Heart left ventricle (tissue), 16 donors: ENCODE results near the gene PSMD14. TPM values are rescaled to one million over a fixed set of nuclear protein-coding genes. Genes with fewer than 3 reads are reported as not detected.

ENCODE experiments used
- ATAC-seq, 4 donors: fragments of 200-7000 bp; cut with Tn5 transposase; one replicate each; pipeline ENCODE4 v1.9.1; 2020 to 2022; ENCODE audit warnings: moderate library complexity in 4 of 4, mild to moderate bottlenecking in 3 of 4, moderate number of reproducible peaks in 1 of 4
- DNase-seq, 5 donors: peaks; one replicate each; pipeline ENCODE4 v3.0.0-alpha.2; 2020
- H3K27ac ChIP-seq, 12 donors: fragments of 200-600 bp; sonication (generic) in 4 of 12; one replicate each; pipeline versions ENCODE4 v1.5.0 to v1.8.0; 2016 to 2022; ENCODE audit warnings: mild to moderate bottlenecking in 2 of 12
- H3K27me3 ChIP-seq, 9 donors: fragments of 200-600 bp; sonication (generic) in 2 of 9; one replicate each; pipeline versions ENCODE4 v1.5.1 to v1.8.0; 2016 to 2022; ENCODE audit warnings: mild to moderate bottlenecking in 3 of 9
- H3K36me3 ChIP-seq, 9 donors: fragments of 200-600 bp; sonication (generic) in 2 of 9; one replicate each; pipeline versions ENCODE4 v1.5.0 to v1.8.0; 2018 to 2022; ENCODE audit warnings: mild to moderate bottlenecking in 2 of 9
- H3K4me1 ChIP-seq, 12 donors: fragments of 200-600 bp; sonication (generic) in 4 of 12; one replicate each; pipeline versions ENCODE4 v1.5.0 to v1.8.0; 2016 to 2022; ENCODE audit warnings: mild to moderate bottlenecking in 3 of 12
- H3K4me3 ChIP-seq, 12 donors: fragments of 200-600 bp; sonication (generic) in 4 of 12; one replicate each; pipeline versions ENCODE4 v1.5.0 to v1.8.0; 2017 to 2022; ENCODE audit warnings: mild to moderate bottlenecking in 9 of 12, moderate library complexity in 4 of 12
- H3K9me3 ChIP-seq, 12 donors: fragments of 200-600 bp; sonication (generic) in 4 of 12; one replicate each; pipeline versions ENCODE4 v1.5.0 to v1.8.0; 2016 to 2022; ENCODE audit warnings: mild to moderate bottlenecking in 1 of 12
- CTCF ChIP-seq, 12 donors: fragments of 200-600 bp; sonication (generic) in 4 of 12; IDR thresholded peaks; one replicate each; pipeline versions ENCODE4 v1.5.0 to v1.8.0; 2018 to 2022; ENCODE audit warnings: antibody characterized with exemption in 12 of 12, mild to moderate bottlenecking in 5 of 12
- POLR2A ChIP-seq, 2 donors: fragments of 450-650 bp; IDR thresholded peaks; one replicate each; pipeline ENCODE4 v1.6.1; 2017; ENCODE audit warnings: antibody characterized with exemption in 2 of 2, mild to moderate bottlenecking in 2 of 2, moderate library complexity in 2 of 2
- WGBS, 4 donors: extraction: QIAGEN DNeasy Blood & Tissue Kit in 2 of 4; methylation state at CpG; one replicate each; pipeline versions ENCODE4 v1.1.5 to v1.1.7; 2013 to 2018; 5-methylcytosine and 5-hydroxymethylcytosine counted together
- intact Hi-C, 10 donors: fragments of 100-400 bp; cut with DNase I; formaldehyde crosslinking; loops; one replicate each; pipeline versions ENCODE4 v1.11.1 to v1.14.2; 2022
- polyA plus RNA-seq, 2 donors: library from polyadenylated mRNA; stranded (reverse); fragments of 200-250 nt; gene quantifications; one replicate each; pipeline ENCODE4 v1.2.3, GENCODE V29; 2013
- total RNA-seq, 9 donors: library from RNA; depleted of rRNA in 2 of 9; stranded (reverse); fragments of >200 nt in 2 of 9; fragmentation: NEBNext Ultra II Directional in 3 of 9; extraction: Animal tissue kit (Norgen Biotek cat#: 25700) in 3 of 9; gene quantifications; one replicate each; pipeline versions ENCODE4 v1.1.0 to v1.2.4, GENCODE V29; 2016 to 2023
- donor health status: ischemic (EF 13 %, LVEDD 7.1; RV severe dilation, severe dysfunction).
- donor health status: healthy with polysubstance abuse.
- donor health status: DM: no; HTN: yes; CAD: no.
- donor health status: DM: no; HTN: no; CAD: no.
- donor health status: ischemic (EF 25% LVEDD 6.9; RV normal size, moderate dysfunction).
- donor health status: ischemic (EF 25% LVEDD 5.7; RV mildly dilated, moderate dysfunction).
- donor health status: healthy.
- donor health status: DM: yes; HTN: yes; CAD: no.
- donor health status: ischemic (EF 35%, LVEDD 5.7; RV mildly dilated, moderate dysfunction).
- donor health status: nonischemic (EF 11% LVEDD 7.7; RV severe dilation, severe dysfunction).
- donor health status: DM: yes; HTN: yes; CAD: no.
- donor health status: PGD.
- donor health status: ischemic (EF 29% LVEDD 5.4; RV normal size, mild dysfunction).
- donor health status: nonischemic (EF 23%, LVEDD 6.1; RV moderate dilation, normal function).

The PSMD14 gene
- total and polyA plus RNA-seq, 11 donors = 22.9 to 87.7 (median 46.1) TPM

- ATAC-seq (no peak), DNase-seq (no peak)
- WGBS, 4 donors = 86 to 94% (median 91%) methylated on average over 2 of the region's 2 CpGs
- Histone ChIP-seq H3K27ac (no peak overlapping the region), H3K27me3 (no peaks in the 10 kb centered on the region), H3K36me3 (peaks cover 0 to 37% (median 22%) of the 10 kb centered on the region in 9 donors), H3K4me1 (no peaks in the 10 kb centered on the region), H3K9me3 (no peaks in the 10 kb centered on the region), H3K4me3 (no peak overlapping the region)
- intact Hi-C loops = no loop called here
- TF ChIP-seq POLR2A (IDR thresholded peaks at IDR 0.05) = no peak
- TF ChIP-seq CTCF (IDR thresholded peaks at IDR 0.05) = no peak
These were observed 80.0 kb downstream of the PSMD14 start for GRCh38 chr2:161388146-161388779.

- WGBS, 4 donors = 94 to 97% (median 95%) methylated on average over 4 of the region's 4 CpGs
- no peak overlapping the region for H3K4me3 ChIP-seq
- no peaks in the 10 kb centered on the region for H3K9me3 ChIP-seq
- H3K27me3 ChIP-seq = no peaks in the 10 kb centered on the region
- intact Hi-C loops = no loop called here
- no peak overlapping the region for H3K27ac ChIP-seq
- H3K36me3 ChIP-seq = peaks cover 0 to 48% (median 31%) of the 10 kb centered on the region in 9 donors
- TF ChIP-seq POLR2A (IDR thresholded peaks at IDR 0.05) (no peak), CTCF (IDR thresholded peaks at IDR 0.05) (no peak)
- no peak for DNase-seq
- ATAC-seq = no peak
- no peaks in the 10 kb centered on the region for H3K4me1 ChIP-seq
These were observed 83.7 kb downstream of the PSMD14 start for GRCh38 chr2:161391737-161392506.

- Histone ChIP-seq H3K4me1 (no peaks in the 10 kb centered on the region), H3K27me3 (no peaks in the 10 kb centered on the region), H3K9me3 (no peaks in the 10 kb centered on the region), H3K4me3 (no peak overlapping the region), H3K27ac (no peak overlapping the region), H3K36me3 (peaks cover 0 to 60% (median 42%) of the 10 kb centered on the region in 9 donors)
- ATAC-seq (no peak), DNase-seq (no peak)
- TF ChIP-seq POLR2A (IDR thresholded peaks at IDR 0.05) (no peak), CTCF (IDR thresholded peaks at IDR 0.05) (no peak)
- 96 to 99% (median 99%) methylated on average over 2 of the region's 2 CpGs for WGBS, 4 donors
- intact Hi-C loops = no loop called here
These were observed 91.9 kb downstream of the PSMD14 start for GRCh38 chr2:161400076-161400475.

- no peak for DNase-seq
These were observed 94.1 kb downstream of the PSMD14 start for GRCh38 chr2:161402297-161402696.

More at GRCh38 chr2:161402297-161402696, 94.1 kb downstream of the PSMD14 start:
- H3K27ac ChIP-seq = no peak overlapping the region
- intact Hi-C loops = no loop called here
- TF ChIP-seq CTCF (IDR thresholded peaks at IDR 0.05) (no peak), POLR2A (IDR thresholded peaks at IDR 0.05) (no peak)
- H3K9me3 ChIP-seq = no peaks in the 10 kb centered on the region
- 89 to 93% (median 91%) methylated on average over 4 of the region's 4 CpGs for WGBS, 4 donors
- H3K4me1 ChIP-seq = no peaks in the 10 kb centered on the region
- no peak overlapping the region for H3K4me3 ChIP-seq
- H3K27me3 ChIP-seq = no peaks in the 10 kb centered on the region
- peaks cover 0 to 38% (median 20%) of the 10 kb centered on the region in 9 donors for H3K36me3 ChIP-seq
- ATAC-seq = no peak
